ENCODE results near the gene NOTO. TPM values are rescaled to one million over a fixed set of nuclear protein-coding genes. Genes with fewer than 3 reads are reported as not detected.

NOTO gene
- total and polyA plus RNA-seq, 2 donors (not counting 3 experiments of a cell fraction or from before 2014, with no cell fraction given): not detected

GRCh38 chr2:73246850-73247249 lies 44.5 kb downstream of the NOTO start:
- Histone ChIP-seq H3K4me3 (replicated peaks in 1 of 3; ENCODE audit: insufficient read depth in 1 of 3, low read depth in 1 of 3, low read length in 3 of 3) (no peak overlapping the region), H3K36me3 (ENCODE audit: control insufficient read depth in 2 of 2, extremely low read depth in 1 of 2, insufficient read depth in 2 of 2, low read length in 2 of 2) (peaks cover 46 to 61% of the 10 kb centered on the region in 2 experiments), H2AFZ (ENCODE audit: low read depth, low read length) (no peak overlapping the region), H4K20me1 (replicated peaks; ENCODE audit: control insufficient read depth, extremely low read depth, insufficient read depth, low read length) (peaks cover 6% of the 10 kb centered on the region), H3K79me2 (ENCODE audit: control insufficient read depth, insufficient read depth, low read length) (peaks cover 31% of the 10 kb centered on the region), H3K27me3 (ENCODE audit: control insufficient read depth in 2 of 2, insufficient read depth in 2 of 2, low read length in 2 of 2) (no peaks in the 10 kb centered on the region), H3K4me1 (ENCODE audit: control insufficient read depth, extremely low read depth, insufficient read depth, low read length) (no peaks in the 10 kb centered on the region), H3K9ac (replicated peaks; ENCODE audit: extremely low read depth, insufficient read depth, low read length) (no peak overlapping the region), H3K4me2 (ENCODE audit: insufficient read depth, low read length) (no peak overlapping the region), H3K9me1 (replicated peaks; ENCODE audit: control insufficient read depth, extremely low read depth, insufficient read depth, low read length) (no peaks in the 10 kb centered on the region), H3K27ac (ENCODE audit: insufficient read depth, low read depth, low read length) (no peak overlapping the region), H3K9me3 (replicated peaks; ENCODE audit: control insufficient read depth, insufficient read depth, low read length) (no peaks in the 10 kb centered on the region)
- no TSS peak for BruUV-seq (replicated peaks)
- DNase-seq (ENCODE audit: low read depth, low spot score) (no peak), FAIRE-seq (no peak)
- intact Hi-C loops (cut with micrococcal nuclease): no loop called here
- ChIA-PET POLR2A (no interaction called here), CTCF (interaction anchor here (1.6 kb wide), 1 partner anchor 11 kb away, joined by 6 read pairs; no protein-coding TSS in a partner anchor)
- TF ChIP-seq MYC (IDR thresholded peaks at IDR 0.05; ENCODE audit: low read depth, low read length) (no peak), JUN (IDR thresholded peaks at IDR 0.05; ENCODE audit: borderline replicate concordance, insufficient read depth, insufficient read length, low read depth) (no peak), GATA2 (IDR thresholded peaks at IDR 0.05; ENCODE audit: insufficient read depth, insufficient read length, low read depth, low read length) (no peak), POLR2A (IDR thresholded peaks at IDR 0.05; ENCODE audit: low read depth, low read length) (no peak), CTCF (IDR thresholded peaks at IDR 0.05; ENCODE audit: extremely low read depth in 1 of 2, insufficient read depth in 1 of 2, low read depth in 1 of 2, low read length in 2 of 2) (no peak), POLR2AphosphoS5 (IDR thresholded peaks at IDR 0.05; ENCODE audit: insufficient read depth, low read depth, low read length) (no peak), FOS (IDR thresholded peaks at IDR 0.05; ENCODE audit: borderline replicate concordance, insufficient read depth, low read length) (no peak), MAX (IDR thresholded peaks at IDR 0.05; ENCODE audit: insufficient read depth, insufficient read length) (no peak), EZH2 (IDR thresholded peaks at IDR 0.05; ENCODE audit: borderline replicate concordance, low read depth, low read length, severe bottlenecking) (no peak)
- dilution Hi-C loops (cut with MboI; ENCODE audit: extremely low pct_ligation_motif_present, low sequenced_read_pairs): no loop called here

All from endothelial cell of umbilical vein (primary cell).